GM21737 (cell line): Measurements from ENCODE around the gene FAM120A.
"Not testable (repeated sequence)": the region's sequence is repeated elsewhere in the genome, so short reads cannot be mapped to it uniquely, and the experiment has no call there.

Experiments
- ATAC-seq: cut with Tn5 transposase; IDR thresholded peaks from one replicate; pipeline ENCODE4 v1.9.1; 2021; ENCODE audit warnings: mild to moderate bottlenecking, moderate library complexity; ENCODE audit not compliant: unreplicated experiment

The FAM120A gene

DNA sequence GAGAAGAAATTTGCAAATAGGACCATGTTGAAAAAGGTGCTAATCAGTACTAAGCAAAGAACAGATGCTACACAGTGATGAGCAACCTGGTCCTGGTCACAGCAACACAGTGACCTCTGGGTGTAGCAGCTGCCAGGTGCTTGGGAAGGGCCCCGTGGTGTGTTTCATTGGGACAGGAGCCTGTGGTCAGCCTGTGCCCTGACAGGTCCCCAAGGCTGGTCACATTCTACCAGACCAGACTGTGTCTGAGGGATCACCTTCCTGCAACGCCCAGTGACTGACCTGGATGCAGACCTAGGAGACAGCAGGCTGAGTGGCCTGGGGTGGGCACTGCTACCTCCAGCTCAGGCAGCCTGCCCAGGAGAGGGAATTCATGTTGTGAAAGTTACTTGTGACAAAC lies 56.7 kb downstream of the FAM120A start:
- ATAC-seq = no peak

- ATAC-seq = no peak
These were observed 57.6 kb downstream of the FAM120A start for GRCh38 chr9:93509084-93509483.

DNA sequence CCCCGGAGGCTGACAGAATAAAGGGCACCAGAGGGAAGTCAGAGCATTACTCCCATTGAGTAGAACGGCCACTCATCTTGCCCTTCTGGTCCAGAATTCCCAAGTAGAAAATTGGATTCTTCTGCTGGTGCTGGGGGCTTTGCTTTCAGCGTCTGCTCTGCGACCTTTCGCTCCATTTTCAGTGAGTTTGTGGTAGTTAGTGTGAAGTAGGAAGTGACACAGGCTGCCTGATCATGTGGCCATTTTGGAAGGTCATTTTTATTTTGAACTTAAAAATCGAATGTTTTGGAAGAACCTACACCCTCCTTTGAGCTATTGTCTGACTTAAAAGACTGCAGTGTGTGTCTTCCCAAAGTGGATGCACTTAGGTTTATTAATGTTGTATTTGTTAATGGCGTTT lies 58.6 kb downstream of the FAM120A start:
- no peak for ATAC-seq

GRCh38 chr9:93511228-93511627 lies 59.7 kb downstream of the FAM120A start:
- not testable (repeated sequence) for ATAC-seq

GRCh38 chr9:93512170-93512812 lies 60.8 kb downstream of the FAM120A start:
- ATAC-seq = not testable (repeated sequence)

- no peak for ATAC-seq
These were observed 62.1 kb downstream of the FAM120A start for GRCh38 chr9:93513606-93514005.

- ATAC-seq = no peak
These were observed 65.8 kb downstream of the FAM120A start for GRCh38 chr9:93517331-93517730.

DNA sequence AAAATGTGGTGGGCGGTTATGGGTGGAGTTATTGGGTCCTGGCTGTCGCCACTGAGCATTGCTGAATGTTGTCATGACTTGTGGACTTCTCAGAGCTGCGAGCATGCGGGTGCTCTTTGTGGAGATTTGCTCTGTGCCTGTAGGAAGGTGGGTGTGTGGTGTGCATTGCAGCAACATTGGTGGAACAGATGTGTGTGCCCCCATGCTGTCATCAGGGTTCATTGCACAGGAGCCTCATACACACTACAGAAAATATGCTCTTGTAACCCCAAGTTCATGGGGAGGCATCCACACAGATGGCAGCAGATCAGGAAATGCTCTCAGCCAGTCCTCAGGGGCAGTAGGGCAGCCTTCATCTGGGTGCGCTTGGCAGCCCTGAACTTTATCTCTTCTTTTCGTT lies 69.0 kb downstream of the FAM120A start:
- ATAC-seq = no peak

DNA sequence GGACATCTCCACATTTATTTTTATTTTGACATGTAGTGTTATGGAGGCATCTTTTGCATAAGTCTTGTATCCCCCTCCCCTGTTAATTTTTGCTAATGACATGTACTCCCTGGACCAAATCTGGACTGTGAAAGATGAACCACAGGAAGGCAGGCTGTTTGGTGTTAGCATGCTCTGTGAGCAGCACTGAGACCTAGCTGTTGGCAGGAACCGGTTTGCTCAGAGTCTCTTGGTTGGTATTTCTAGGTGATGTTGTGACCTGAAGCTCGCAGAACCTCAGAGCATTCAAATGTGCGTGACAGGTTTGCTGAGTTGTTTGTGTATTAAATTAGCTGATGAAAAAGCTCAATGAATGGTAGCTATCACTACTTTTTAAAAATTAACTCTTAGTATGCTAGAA lies 71.3 kb downstream of the FAM120A start:
- ATAC-seq = no peak

DNA sequence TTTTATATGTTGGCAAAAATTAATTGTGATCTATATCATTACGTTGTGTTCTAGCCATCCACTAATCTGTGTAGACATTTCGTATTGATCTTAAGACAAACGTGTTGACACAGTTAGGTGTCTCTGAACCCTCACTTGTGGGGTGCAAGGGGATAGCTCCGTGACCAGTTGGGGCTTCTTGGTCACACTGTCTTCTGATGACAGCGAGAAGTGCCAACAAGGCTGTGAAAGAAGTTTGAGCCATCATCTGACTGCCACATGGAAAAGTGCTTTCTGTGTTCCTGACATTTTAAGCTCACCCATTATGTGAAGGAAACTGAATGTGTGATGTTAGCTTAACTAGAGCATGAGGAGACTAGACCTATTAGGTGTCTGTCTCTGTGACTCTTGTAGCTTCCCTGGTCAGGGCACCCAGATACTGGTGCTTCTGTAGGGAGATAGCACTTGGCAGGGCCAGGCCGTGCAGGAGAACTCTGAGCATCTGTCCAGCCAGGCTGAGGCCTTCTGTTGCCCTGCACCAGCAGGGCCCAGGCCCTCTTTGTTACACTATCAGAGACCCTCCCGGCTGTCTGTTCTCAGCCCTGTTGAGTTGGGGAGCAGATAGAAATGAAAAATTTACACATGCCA lies 72.1 kb downstream of the FAM120A start:
- ATAC-seq = no peak

DNA sequence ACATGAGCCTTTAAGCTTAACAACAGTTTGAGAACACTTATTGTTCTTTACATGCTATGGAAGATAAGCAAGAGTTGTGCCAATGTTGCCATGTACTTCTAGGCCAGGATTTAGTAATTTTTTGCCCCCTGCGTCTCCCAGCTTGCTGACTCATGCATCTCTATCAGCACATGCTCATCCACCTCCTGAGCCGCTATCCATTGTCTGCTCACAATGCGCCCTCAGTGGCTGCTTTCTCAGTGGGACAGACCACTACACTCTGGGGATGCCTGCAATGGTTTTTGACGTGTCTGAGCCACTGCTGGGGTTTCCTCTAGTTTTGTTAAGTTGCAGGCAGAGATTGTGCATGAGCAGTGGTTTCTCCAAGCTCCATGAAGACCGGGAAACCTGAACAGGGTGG lies 74.0 kb downstream of the FAM120A start:
- no peak for ATAC-seq

- ATAC-seq = no peak
These were observed 79.9 kb downstream of the FAM120A start for GRCh38 chr9:93531374-93531773.

- ATAC-seq = no peak
These were observed 80.7 kb downstream of the FAM120A start for GRCh38 chr9:93532141-93532540.

- no peak for ATAC-seq
These were observed 82.4 kb downstream of the FAM120A start for GRCh38 chr9:93533863-93534262.

DNA sequence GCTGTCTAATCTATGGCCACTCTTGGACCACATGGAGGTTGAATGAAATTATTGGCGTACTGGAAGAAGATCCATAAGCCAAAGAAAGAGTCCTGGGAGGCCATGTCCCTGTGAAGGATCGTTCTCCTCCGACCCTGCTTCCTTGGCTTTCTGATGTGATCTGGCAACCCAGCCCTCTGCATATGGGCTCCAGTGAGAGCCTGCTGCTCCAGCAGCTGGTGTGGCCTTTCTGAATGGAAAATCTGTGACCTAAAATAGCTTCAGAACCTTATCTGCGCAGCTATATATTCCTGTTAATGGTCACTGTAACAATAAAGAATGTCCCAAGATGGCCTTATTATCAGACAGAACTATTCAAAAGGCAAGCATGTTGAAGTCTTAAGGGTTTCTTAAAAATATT lies 84.7 kb downstream of the FAM120A start:
- no peak for ATAC-seq

- ATAC-seq = no peak
These were observed 85.4 kb downstream of the FAM120A start for GRCh38 chr9:93536874-93537273.

DNA sequence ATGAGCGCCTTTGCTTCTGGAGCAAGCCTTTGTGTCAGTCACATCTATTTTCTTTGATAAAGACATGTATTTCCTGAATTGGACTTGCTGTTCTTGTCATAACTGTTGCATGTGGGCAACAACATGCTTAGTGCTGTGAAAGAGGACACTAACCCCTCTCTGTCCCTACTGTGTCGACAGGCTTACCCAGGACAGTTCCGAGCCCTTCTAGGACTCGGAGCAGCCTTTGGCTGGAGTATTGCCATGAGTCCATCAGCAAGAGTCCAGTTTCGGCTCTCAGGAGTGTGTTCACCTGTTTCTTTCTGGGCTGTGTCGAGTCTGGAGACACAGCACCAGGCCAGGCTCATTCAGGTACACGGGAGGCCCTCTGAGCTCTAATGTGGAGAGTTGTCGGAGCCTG lies 88.8 kb downstream of the FAM120A start:
- ATAC-seq = no peak

DNA sequence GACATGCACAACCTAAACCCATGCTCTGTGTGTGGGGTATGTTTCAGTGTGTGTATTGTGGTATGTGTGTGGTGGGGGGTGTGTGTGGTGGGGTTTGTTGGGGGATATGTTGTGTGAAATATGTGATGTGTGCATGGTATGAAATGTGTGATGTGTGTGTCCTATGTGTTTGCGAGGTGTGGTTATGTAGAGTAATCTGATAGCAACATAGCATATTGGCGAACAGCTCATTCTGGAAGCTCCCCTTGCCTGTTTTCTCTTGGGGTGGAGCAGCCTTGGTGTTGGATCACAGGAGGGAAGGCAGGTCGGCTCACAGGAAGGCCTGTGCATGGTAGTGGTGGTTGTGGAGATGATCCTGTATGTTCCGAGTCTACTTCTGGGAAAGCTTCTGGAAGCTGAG lies 89.5 kb downstream of the FAM120A start:
- no peak for ATAC-seq

DNA sequence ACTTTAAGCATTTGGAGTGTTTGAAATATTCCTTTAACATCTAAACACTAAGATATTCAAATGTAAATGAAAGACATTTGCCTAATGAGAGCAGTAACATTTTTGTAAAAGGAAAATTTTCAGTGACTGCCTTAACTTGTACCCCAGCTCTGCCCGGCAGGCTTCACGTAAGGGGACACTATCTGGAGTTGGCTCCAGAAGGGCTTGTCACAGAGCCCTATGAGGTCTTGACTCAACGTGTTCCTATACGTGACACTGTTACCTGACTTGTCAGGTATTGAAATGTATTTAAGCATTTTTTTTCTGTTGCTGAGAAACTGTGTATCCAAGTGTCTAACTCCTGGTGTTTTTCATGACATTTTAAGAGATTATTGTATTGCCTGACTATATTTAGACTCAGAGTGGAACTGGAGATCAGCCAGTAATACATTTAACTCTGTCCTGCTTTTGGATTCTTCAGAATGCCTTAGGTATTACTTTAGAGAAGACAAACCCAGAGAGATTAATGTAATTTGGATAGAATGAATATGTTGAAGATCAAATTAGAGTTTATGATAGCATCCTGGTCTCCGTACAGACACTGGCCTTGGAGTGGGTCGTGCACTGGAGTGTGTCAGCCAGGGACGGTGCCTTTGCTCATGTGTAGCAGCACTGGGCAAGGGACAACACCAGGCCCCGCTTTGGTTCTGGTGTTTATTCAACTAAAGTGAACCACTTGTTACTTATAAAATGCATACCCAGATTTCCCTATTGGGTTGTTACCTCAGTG lies 90.3 kb downstream of the FAM120A start:
- no peak for ATAC-seq

DNA sequence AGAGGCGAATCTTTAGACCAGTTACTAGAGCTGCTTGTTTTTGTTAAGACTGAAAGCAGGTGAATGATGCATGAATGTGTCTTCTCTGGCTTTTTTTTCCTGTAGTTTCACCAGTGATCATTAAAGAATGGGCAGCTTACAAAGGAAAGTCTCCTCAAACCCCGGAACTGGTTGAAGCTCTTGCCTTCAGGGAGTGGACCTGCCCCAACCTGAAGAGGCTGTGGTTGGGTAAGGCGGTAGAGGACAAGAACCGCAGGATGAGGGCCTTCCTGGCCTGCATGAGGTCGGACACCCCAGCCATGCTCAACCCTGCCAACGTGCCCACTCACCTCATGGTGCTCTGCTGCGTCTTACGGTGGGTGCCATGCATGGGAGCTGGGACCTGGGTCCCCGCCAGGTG lies 91.6 kb downstream of the FAM120A start:
- no peak for ATAC-seq

DNA sequence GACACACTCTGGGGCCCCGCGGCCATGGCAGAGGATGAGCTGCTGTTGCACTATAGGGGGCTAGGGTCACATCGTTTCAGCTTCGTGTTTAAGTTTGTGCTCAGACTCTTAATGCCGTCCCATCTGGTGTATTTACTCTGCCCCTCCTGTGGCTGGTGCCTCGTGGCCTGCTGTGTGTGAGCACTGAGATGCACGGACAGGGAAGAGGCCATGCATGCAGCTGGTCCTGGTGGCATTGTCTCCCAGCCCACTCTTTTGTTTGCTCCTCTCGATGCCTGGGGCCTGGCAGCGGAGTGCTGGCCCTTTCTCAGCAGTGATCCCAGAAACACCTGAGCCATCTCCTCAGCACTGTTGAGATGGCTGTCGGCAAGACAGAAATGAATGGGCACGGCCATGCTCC lies 94.9 kb downstream of the FAM120A start:
- ATAC-seq = no peak

GRCh38 chr9:93549611-93550010 lies 98.1 kb downstream of the FAM120A start:
- ATAC-seq = no peak
